GM19397 (cell line): ENCODE data around the gene SIGLEC12.
A peak's percentile ranks its signal among the peaks of the same experiment; 100 is the strongest.

Experiments used
- ATAC-seq: cut with Tn5 transposase; IDR thresholded peaks from one replicate; pipeline ENCODE4 v1.9.1; 2021; ENCODE audit warnings: mild to moderate bottlenecking, moderate library complexity; ENCODE audit not compliant: unreplicated experiment

The SIGLEC12 gene

DNA sequence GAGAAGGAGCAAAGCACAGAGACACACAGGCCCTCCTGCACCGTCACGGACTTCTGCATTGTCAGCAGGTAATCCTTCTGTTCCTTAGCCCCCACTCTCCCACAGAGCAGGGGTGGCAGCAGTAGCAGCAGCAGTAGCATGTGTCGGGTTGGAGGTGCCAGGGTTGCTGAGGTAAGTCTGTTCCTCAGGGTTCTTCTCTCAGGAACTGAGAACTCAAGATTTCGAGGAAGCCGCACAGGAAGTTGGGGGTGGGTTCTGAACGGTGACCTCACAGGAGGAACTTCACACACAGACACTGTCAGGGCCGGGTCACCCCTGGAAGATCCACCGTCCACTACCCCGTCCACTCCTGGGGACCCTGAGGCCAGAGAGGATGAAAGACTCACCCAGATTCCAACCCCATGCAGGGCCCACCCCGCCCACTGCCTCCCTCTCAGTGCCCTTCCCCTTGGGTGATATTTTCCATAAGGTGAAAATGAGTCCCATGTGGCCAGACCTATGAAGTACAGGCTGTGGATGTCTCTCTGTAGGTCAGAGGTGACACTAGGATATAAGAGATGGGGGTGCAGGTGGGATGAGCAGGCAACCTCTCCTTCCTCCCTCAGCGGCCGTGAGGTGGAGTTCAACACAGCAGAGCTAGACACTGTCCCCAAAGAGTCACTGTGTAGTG, at the start of gene SIGLEC12:
Gene SIGLEC12, minus strand, starts transcription at position 207 of the 670 bp plus-strand sequence. Its CDS starts 67 bp downstream, at position 140.
- no peak for ATAC-seq

DNA sequence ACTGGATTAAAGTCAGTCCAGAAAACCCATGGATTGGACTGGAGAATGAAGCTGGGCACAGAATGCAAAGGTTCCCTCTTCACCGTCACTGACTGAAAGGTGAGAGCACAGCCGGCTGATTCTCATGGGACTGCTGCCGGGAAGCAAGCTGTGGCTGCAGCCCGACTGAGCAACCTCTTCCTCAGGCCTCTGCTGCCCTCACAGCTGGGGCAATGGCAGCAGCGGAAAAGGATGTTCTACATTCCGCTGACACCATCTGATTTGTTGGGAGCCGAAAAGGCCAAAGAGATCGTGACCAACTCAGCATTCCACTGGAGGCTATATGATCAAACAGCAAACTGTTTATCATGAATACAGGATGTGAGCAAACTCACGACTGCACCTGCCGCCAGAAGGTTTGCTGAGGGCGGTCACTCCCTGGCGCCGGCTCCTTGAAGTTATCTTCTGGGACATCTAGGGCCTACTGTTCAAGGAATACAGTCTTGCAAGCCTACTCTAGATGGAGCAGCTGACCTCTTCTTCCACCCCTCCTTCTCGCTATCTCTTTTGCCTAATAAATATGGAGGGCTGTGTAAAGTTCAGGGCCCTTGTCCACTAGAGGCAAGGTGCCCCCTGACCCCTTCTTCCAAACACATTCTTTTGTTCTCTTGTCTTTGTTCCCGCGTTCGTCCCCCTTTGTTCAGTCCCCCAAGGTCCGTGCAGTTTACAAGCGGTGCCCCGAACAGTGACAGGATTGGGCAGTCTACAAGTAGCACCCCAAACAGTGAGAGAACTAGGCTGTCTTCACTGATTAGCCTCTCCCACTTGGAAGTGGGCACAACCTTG, 49.5 kb upstream of the SIGLEC12 start:
- ATAC-seq, result no peak

DNA sequence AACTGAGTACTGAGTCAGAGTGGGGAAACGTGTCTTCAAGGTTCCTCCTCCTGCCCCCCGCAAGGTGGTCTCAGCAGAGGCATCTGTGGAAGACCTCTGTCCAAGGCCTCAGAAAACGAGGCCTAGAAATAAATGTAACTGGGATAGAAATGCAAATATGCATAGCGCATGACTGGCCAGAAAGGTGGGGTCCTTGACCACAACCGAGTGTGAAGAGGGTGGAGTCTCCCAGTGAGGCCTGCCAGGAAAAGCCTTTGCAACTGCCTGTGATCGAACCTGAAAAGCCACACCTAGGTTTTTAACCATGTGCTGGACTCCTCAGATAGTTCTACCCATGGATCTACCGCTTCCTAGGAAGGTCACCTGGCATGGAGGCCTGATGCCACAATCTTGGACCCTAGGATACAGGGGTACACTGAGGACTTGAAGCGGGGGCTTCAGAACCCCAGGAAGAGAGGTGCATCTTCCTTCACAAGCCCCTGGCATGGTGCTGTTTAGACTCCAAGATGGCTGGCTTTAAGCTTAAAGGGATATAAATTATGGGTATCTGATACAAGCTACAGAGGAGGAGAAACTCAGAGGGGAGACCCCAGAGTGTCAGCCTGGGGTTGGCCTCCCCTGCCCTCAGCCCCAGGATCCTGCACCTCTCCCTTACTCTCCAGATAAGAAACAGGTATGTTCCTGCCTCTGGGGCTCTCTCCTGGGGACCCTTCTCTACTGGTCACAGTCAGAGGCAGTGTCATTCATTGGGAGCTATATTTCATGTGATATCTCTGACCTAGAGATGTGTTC, 48.1 kb upstream of the SIGLEC12 start:
- ATAC-seq, result no peak

GRCh38 chr19:51548891-51549305, 47.3 kb upstream of the SIGLEC12 start:
- ATAC-seq, result no peak

GRCh38 chr19:51548213-51548651, 46.6 kb upstream of the SIGLEC12 start:
- no peak for ATAC-seq

DNA sequence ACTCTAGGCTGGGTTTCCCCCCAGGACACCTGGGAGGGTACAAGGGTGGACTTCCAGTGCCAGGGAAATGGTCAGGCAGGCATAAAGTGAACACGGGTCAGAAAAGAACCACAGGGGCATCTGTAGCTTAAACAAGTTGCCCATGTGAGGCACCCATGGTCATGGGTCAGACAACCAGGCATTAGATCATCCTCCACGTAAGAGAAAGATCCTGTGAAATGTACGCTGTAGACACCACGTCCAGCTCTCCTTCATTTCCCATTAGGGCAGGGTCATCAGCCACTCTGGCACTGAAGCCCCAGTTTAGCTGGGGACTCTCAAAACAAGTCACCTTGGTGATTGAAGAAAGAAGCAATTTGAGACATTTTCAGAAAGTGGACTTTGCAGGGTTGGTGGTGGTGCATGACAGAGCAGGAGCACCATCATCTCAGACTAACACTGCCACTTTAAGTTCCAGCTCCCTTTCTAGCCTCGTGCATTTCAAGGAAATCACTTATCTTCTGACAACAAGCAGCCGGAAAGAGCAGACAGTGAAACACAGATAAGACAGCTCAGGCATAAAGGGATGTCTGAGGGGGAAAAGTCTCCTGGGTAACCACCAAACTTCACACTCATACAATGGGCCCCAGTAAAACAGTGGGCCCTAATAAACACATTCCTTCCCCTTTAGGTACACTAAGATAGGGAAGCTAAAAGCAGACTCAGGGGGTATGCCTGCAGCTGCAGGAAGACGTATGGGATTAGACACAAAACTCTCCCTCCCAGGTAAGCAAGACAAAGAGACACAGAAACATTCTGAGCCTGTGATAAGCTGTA, 46.0 kb upstream of the SIGLEC12 start:
- no peak for ATAC-seq

DNA sequence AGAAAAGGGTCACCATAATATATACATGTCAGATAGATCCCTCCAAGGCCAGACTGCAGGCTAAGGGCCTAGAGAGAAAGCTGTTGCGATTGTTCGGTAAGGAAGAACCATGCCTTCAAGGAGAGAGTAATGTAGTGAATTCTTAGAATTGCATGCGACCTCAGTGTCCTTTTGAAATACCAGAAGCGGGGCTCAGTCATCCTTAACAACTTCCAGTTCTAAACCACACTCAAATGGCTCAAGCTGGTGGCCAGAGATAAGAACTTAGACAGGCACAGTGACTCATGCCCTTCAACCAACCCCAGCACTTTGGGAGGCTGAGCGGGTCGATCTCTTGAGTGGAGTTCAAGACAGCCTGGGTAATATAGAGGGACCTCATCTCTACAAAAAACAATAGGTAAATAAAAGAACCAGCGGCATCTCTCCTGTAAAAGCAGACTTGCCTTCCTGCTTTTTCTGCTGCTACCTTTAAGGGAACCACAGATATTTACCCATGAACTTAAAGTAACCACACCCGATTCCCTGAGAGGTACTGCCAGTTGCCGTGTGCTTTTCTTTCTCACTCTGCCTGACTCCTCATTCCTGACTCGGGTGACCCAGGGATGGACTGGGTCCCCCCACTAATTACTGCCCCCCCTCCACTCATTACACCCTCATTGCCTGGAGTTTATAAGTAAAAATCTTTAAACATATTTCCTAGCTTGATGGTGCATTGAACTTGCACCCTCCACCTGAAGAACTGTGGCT, 45.2 kb upstream of the SIGLEC12 start:
- ATAC-seq, result no peak

- no peak for ATAC-seq
Observed at GRCh38 chr19:51546107-51546649, 44.6 kb upstream of the SIGLEC12 start.

GRCh38 chr19:51544038-51544437, 42.4 kb upstream of the SIGLEC12 start:
- ATAC-seq, result no peak

DNA sequence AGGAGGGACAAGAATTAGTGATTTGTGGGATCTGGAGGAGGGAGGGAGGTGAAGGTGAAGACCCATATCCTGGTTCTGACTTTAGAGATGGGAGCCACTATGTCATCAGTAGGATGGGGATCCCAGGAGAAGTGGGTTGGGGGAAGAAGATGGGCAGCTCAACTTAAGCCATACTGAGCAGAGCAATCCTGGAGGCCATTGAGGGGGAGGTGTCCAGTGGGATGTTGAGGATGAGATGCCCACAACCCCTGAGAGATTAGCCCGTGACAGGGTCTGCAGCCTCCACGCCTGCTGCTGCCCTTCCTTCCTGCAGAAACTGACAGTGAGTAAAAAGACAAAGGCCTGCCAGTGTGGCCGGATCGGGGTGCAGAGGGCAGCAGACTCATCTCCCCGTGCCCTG, 41.1 kb upstream of the SIGLEC12 start:
- ATAC-seq, result no peak

- ATAC-seq, result no peak
Observed at GRCh38 chr19:51541458-51542357, 40.1 kb upstream of the SIGLEC12 start.

GRCh38 chr19:51539821-51540366, 38.3 kb upstream of the SIGLEC12 start:
- ATAC-seq, result no peak

- no peak for ATAC-seq
Observed at GRCh38 chr19:51535535-51535934, 33.9 kb upstream of the SIGLEC12 start.

DNA sequence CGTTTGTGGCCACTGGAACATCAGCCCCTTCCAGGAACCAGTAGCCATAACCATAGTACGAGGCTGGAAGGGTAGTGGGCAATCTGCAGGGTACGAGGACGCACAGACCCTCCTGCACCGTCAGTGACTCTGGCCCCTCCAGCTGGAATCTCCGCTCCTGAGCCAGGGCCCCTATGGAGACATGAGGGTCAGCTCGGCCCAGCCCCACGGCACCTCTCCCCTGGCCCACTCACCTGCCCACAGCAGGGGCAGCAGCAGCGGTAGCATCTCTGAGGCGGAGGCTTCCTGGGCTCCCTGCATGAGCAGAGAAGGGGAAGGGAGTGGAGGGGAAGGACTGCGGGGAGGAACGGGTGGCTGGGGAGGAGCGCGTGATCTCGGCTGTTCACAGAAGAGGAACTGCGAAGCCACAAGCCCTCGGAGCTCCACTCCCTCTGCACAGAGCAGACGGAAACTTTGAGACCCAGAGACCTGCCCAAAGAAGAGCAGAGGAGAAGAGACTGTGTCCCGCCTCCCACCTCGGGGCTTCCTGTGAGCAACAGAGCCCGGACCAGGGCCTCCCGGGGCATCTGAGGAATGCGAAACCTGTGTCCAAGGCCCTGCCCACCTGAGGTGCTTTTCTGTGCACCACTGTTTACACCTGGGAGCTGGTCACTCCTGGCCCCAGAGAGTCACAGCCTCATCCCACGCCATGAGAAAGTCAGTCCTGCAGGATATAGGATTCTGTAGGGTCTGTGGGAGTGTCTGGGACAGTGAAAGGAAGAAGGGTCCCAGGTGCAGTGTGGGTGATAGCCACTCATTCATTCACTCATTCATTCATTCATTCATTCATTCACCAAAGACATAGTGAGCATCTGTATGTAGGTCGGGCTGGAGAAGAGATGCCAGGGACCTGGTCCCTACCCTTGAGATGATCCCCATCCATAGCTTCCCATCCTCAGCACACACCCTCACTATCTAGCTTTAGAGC, 30.0 kb upstream of the SIGLEC12 start, which contains the start of gene SIGLEC6:
Gene SIGLEC6, minus strand, starts transcription at position 322 of the 967 bp plus-strand sequence. Its CDS starts 22 bp downstream, at position 300.
- peak; percentile 83 for ATAC-seq

GRCh38 chr19:51530616-51531015, 29.0 kb upstream of the SIGLEC12 start:
- no peak for ATAC-seq

GRCh38 chr19:51529301-51529700, 27.7 kb upstream of the SIGLEC12 start:
- no peak for ATAC-seq

- no peak for ATAC-seq
Observed at GRCh38 chr19:51525651-51526050, 24.1 kb upstream of the SIGLEC12 start.
